Activated naive CD8-positive, alpha-beta T cell (primary cell): ENCODE measurements around the gene SBNO2.
"Not testable (repeated sequence)": the region's sequence is repeated elsewhere in the genome, so short reads cannot be mapped to it uniquely, and the experiment has no call there.

Experiments
- H3K27ac Mint-ChIP-seq: one replicate; pipeline ENCODE4 v1.8.0; 2021; ENCODE audit warnings: mixed read lengths
- H3K27me3 Mint-ChIP-seq: one replicate; pipeline ENCODE4 v1.8.0; 2021; ENCODE audit warnings: mixed read lengths
- H3K36me3 Mint-ChIP-seq: one replicate; pipeline ENCODE4 v1.8.0; 2021; ENCODE audit warnings: mixed read lengths
- H3K4me1 Mint-ChIP-seq: one replicate; pipeline ENCODE4 v1.8.0; 2021; ENCODE audit warnings: low read depth, mixed read lengths
- H3K4me3 Mint-ChIP-seq: one replicate; pipeline ENCODE4 v1.8.0; 2021; ENCODE audit warnings: mild to moderate bottlenecking, mixed read lengths
- H3K9me3 Mint-ChIP-seq: one replicate; pipeline ENCODE4 v1.8.0; 2021; ENCODE audit warnings: low read depth, mixed read lengths

SBNO2 gene

GRCh38 chr19:1115646-1116420, 58.2 kb downstream of the SBNO2 start:
- Mint-ChIP-seq H3K4me1 (no peaks in the 10 kb centered on the region), H3K36me3 (no peaks in the 10 kb centered on the region), H3K4me3 (no peak overlapping the region), H3K27me3 (no peaks in the 10 kb centered on the region), H3K9me3 (no peaks in the 10 kb centered on the region), H3K27ac (no peak overlapping the region)

GRCh38 chr19:1114728-1115127, 59.3 kb downstream of the SBNO2 start:
- H3K4me1 Mint-ChIP-seq, H3K4me3 Mint-ChIP-seq, H3K27me3 Mint-ChIP-seq, H3K9me3 Mint-ChIP-seq, H3K36me3 Mint-ChIP-seq, H3K27ac Mint-ChIP-seq: not testable (repeated sequence)

- Mint-ChIP-seq H3K4me3 (no peak overlapping the region), H3K27ac (no peak overlapping the region), H3K9me3 (no peaks in the 10 kb centered on the region), H3K27me3 (no peaks in the 10 kb centered on the region), H3K36me3 (no peaks in the 10 kb centered on the region), H3K4me1 (no peaks in the 10 kb centered on the region)
Measured at GRCh38 chr19:1113986-1114483, 60.0 kb downstream of the SBNO2 start.

- Mint-ChIP-seq H3K27me3 (no peaks in the 10 kb centered on the region), H3K9me3 (no peaks in the 10 kb centered on the region), H3K27ac (no peak overlapping the region), H3K36me3 (no peaks in the 10 kb centered on the region), H3K4me1 (no peaks in the 10 kb centered on the region), H3K4me3 (no peak overlapping the region)
Measured at GRCh38 chr19:1113030-1113985, 60.8 kb downstream of the SBNO2 start.

- no peak overlapping the region for H3K27ac Mint-ChIP-seq
- H3K9me3 Mint-ChIP-seq = no peaks in the 10 kb centered on the region
- H3K4me1 Mint-ChIP-seq = no peaks in the 10 kb centered on the region
- no peaks in the 10 kb centered on the region for H3K27me3 Mint-ChIP-seq
- no peaks in the 10 kb centered on the region for H3K36me3 Mint-ChIP-seq
- H3K4me3 Mint-ChIP-seq = no peak overlapping the region
Measured at GRCh38 chr19:1112268-1113029, 61.6 kb downstream of the SBNO2 start.

- no peaks in the 10 kb centered on the region for H3K36me3 Mint-ChIP-seq
- no peaks in the 10 kb centered on the region for H3K9me3 Mint-ChIP-seq
- H3K4me3 Mint-ChIP-seq = no peak overlapping the region
- H3K27me3 Mint-ChIP-seq = no peaks in the 10 kb centered on the region
- no peak overlapping the region for H3K27ac Mint-ChIP-seq
- no peaks in the 10 kb centered on the region for H3K4me1 Mint-ChIP-seq
Measured at GRCh38 chr19:1111641-1112267, 62.3 kb downstream of the SBNO2 start.

- no peaks in the 10 kb centered on the region for H3K36me3 Mint-ChIP-seq
- no peaks in the 10 kb centered on the region for H3K27me3 Mint-ChIP-seq
- no peaks in the 10 kb centered on the region for H3K4me1 Mint-ChIP-seq
- no peak overlapping the region for H3K27ac Mint-ChIP-seq
- H3K9me3 Mint-ChIP-seq = no peaks in the 10 kb centered on the region
- no peak overlapping the region for H3K4me3 Mint-ChIP-seq
Measured at GRCh38 chr19:1110809-1111640, 63.0 kb downstream of the SBNO2 start.

- no peak overlapping the region for H3K27ac Mint-ChIP-seq
- no peaks in the 10 kb centered on the region for H3K9me3 Mint-ChIP-seq
- no peaks in the 10 kb centered on the region for H3K36me3 Mint-ChIP-seq
- H3K27me3 Mint-ChIP-seq = no peaks in the 10 kb centered on the region
- H3K4me1 Mint-ChIP-seq = peaks cover 2% of the 10 kb centered on the region
- no peak overlapping the region for H3K4me3 Mint-ChIP-seq
Measured at GRCh38 chr19:1109697-1110671, 64.1 kb downstream of the SBNO2 start.

GRCh38 chr19:1109032-1109551, 65.0 kb downstream of the SBNO2 start:
- H3K27ac Mint-ChIP-seq = no peak overlapping the region
- no peaks in the 10 kb centered on the region for H3K27me3 Mint-ChIP-seq
- no peaks in the 10 kb centered on the region for H3K9me3 Mint-ChIP-seq
- H3K4me1 Mint-ChIP-seq = peaks cover 2% of the 10 kb centered on the region
- no peak overlapping the region for H3K4me3 Mint-ChIP-seq
- no peaks in the 10 kb centered on the region for H3K36me3 Mint-ChIP-seq

- Mint-ChIP-seq H3K36me3 (no peaks in the 10 kb centered on the region), H3K27ac (no peak overlapping the region), H3K27me3 (no peaks in the 10 kb centered on the region), H3K4me3 (no peak overlapping the region), H3K4me1 (peaks cover 4% of the 10 kb centered on the region), H3K9me3 (no peaks in the 10 kb centered on the region)
Measured at GRCh38 chr19:1108291-1109031, 65.6 kb downstream of the SBNO2 start.

- Mint-ChIP-seq H3K36me3 (no peaks in the 10 kb centered on the region), H3K4me3 (no peak overlapping the region), H3K4me1 (peaks cover 11% of the 10 kb centered on the region), H3K9me3 (no peaks in the 10 kb centered on the region), H3K27me3 (no peaks in the 10 kb centered on the region), H3K27ac (no peak overlapping the region)
Measured at GRCh38 chr19:1107661-1108261, 66.3 kb downstream of the SBNO2 start.
